Colonic mucosa (tissue), 4 donors: ENCODE results near the gene CLEC16A. TPM values are rescaled to one million over a fixed set of nuclear protein-coding genes. Genes with fewer than 3 reads are reported as not detected.

Experiments used
- DNase-seq: peaks from one replicate; pipeline ENCODE4 v3.0.0-alpha.2; 2020
- H3K27ac ChIP-seq: fragments of 200-600 bp; one replicate; pipeline ENCODE4 v1.8.0; 2021
- H3K27me3 ChIP-seq: fragments of 200-600 bp; one replicate; pipeline ENCODE4 v1.8.0; 2021
- H3K36me3 ChIP-seq: fragments of 200-600 bp; one replicate; pipeline ENCODE4 v1.8.0; 2021
- H3K4me1 ChIP-seq: fragments of 200-600 bp; one replicate; pipeline ENCODE4 v1.8.0; 2021; ENCODE audit warnings: mild to moderate bottlenecking
- H3K4me3 ChIP-seq: fragments of 200-600 bp; one replicate; pipeline ENCODE4 v1.8.0; 2021
- H3K9ac ChIP-seq, 2 donors: one replicate each; pipeline ENCODE4 v1.7.0; 2013; ENCODE audit warnings: control low read depth in 2 of 2, low read depth in 2 of 2, low read length in 2 of 2
- H3K9me3 ChIP-seq: fragments of 200-600 bp; one replicate; pipeline ENCODE4 v1.8.0; 2021
- intact Hi-C: fragments of 100-400 bp; cut with DNase I; formaldehyde crosslinking; loops from one replicate; pipeline ENCODE4 v1.14.1; 2022
- total RNA-seq, 2 donors: library from RNA; stranded (reverse); fragmentation: NEBNext Ultra II Directional in 1 of 2; extraction: Animal tissue kit (Norgen Biotek cat#: 25700) in 1 of 2; gene quantifications; one replicate each; pipeline ENCODE4 v1.2.1, GENCODE V29; 2021
- TF ChIP-seq, protein P1 (sequence below): fragments of 200-600 bp; IDR thresholded peaks from one replicate; pipeline ENCODE4 v1.8.0; 2022; ENCODE audit warnings: antibody characterized with exemption, mild to moderate bottlenecking
- donor health status: healthy.
- donor health status: DM: no; HTN: no; CAD: no.
- donor health status: DM: no; HTN: no; CAD: no.

Gene CLEC16A
- total RNA-seq, 2 donors from 2014 or later: 24.9 to 29.6 TPM

DNA sequence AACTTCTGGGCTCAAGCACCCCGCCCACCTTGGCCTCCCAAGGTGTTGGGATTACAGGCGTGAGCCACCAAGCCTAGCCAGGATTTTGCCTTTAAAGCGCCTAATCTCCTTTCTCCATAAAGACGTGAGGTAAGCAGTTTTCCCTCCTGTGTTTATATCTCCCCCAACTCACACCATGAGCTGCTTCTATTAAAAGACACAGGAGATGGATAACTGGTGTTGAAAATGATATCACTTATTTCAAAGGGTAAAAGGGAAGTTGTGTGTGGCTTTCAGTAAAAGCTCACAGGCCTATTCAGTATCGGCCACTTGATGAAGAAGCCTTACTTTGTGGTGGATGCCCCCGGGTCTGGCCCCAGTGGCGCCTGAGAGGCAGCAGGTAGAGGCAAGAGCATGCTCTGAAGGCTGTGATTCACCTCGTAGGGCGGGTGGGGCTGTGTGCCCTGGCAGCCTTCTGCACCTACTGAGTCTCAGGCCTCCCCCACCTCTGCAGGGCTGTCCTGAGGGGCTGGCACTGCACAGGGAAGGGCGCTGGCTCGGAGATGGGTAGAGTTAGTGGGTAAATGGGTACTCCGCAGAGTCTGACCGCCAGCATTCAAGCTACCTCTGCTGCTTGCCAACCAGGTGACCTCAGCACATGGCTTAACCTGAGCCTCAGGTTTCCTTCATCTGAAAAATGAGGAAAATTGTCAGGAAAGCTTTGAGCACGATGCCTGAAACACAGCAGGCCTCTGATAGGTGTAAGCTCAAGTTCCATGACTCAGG lies 146.8 kb downstream of the CLEC16A start:
- DNase-seq: no peak
- no peaks in the 10 kb centered on the region for H3K27me3 ChIP-seq
- no peak overlapping the region for H3K4me3 ChIP-seq
- no peak overlapping the region for H3K9ac ChIP-seq
- peaks cover 18% of the 10 kb centered on the region for H3K4me1 ChIP-seq
- no peaks in the 10 kb centered on the region for H3K9me3 ChIP-seq
- TF ChIP-seq, protein P1, sequence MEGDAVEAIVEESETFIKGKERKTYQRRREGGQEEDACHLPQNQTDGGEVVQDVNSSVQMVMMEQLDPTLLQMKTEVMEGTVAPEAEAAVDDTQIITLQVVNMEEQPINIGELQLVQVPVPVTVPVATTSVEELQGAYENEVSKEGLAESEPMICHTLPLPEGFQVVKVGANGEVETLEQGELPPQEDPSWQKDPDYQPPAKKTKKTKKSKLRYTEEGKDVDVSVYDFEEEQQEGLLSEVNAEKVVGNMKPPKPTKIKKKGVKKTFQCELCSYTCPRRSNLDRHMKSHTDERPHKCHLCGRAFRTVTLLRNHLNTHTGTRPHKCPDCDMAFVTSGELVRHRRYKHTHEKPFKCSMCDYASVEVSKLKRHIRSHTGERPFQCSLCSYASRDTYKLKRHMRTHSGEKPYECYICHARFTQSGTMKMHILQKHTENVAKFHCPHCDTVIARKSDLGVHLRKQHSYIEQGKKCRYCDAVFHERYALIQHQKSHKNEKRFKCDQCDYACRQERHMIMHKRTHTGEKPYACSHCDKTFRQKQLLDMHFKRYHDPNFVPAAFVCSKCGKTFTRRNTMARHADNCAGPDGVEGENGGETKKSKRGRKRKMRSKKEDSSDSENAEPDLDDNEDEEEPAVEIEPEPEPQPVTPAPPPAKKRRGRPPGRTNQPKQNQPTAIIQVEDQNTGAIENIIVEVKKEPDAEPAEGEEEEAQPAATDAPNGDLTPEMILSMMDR: no peak
- no peaks in the 10 kb centered on the region for H3K36me3 ChIP-seq
- H3K27ac ChIP-seq: no peak overlapping the region
- intact Hi-C loops: no loop called here

GRCh38 chr16:11092788-11093571 lies 148.6 kb downstream of the CLEC16A start:
- Histone ChIP-seq H3K27ac (no peak overlapping the region), H3K36me3 (no peaks in the 10 kb centered on the region), H3K27me3 (no peaks in the 10 kb centered on the region), H3K9ac (no peak overlapping the region), H3K4me3 (no peak overlapping the region), H3K9me3 (no peaks in the 10 kb centered on the region), H3K4me1 (peaks cover 18% of the 10 kb centered on the region)
- TF ChIP-seq, protein P1: no peak
- DNase-seq: no peak
- intact Hi-C loops: no loop called here

- peak overlapping the region in 1 of 2 donors; percentile 32 for H3K9ac ChIP-seq
- no peaks in the 10 kb centered on the region for H3K36me3 ChIP-seq
- no peaks in the 10 kb centered on the region for H3K9me3 ChIP-seq
- no peak overlapping the region for H3K4me3 ChIP-seq
- no peak overlapping the region for H3K27ac ChIP-seq
- no peaks in the 10 kb centered on the region for H3K27me3 ChIP-seq
- H3K4me1 ChIP-seq: peaks cover 14% of the 10 kb centered on the region
- TF ChIP-seq, protein P1: no peak
- peak; percentile 57 for DNase-seq
- intact Hi-C loops: no loop called here
Measured at GRCh38 chr16:11093572-11094074, 149.3 kb downstream of the CLEC16A start.

GRCh38 chr16:11094075-11094856 lies 149.9 kb downstream of the CLEC16A start:
- H3K27me3 ChIP-seq: no peaks in the 10 kb centered on the region
- no peak overlapping the region for H3K27ac ChIP-seq
- peaks cover 9% of the 10 kb centered on the region for H3K4me1 ChIP-seq
- no peak for DNase-seq
- no peaks in the 10 kb centered on the region for H3K36me3 ChIP-seq
- TF ChIP-seq, protein P1: no peak
- no peak overlapping the region for H3K4me3 ChIP-seq
- no peaks in the 10 kb centered on the region for H3K9me3 ChIP-seq
- peak overlapping the region in 1 of 2 donors; percentile 32 for H3K9ac ChIP-seq
- intact Hi-C loops: no loop called here
